ENCODE data around the gene U2AF2. TPM values are rescaled to one million over a fixed set of nuclear protein-coding genes. Genes with fewer than 3 reads are reported as not detected.
A peak's percentile ranks its signal among the peaks of the same experiment; 100 is the strongest.

U2AF2 gene
- total RNA-seq, 1 experiment from 2014 or later, result 289 TPM

DNA sequence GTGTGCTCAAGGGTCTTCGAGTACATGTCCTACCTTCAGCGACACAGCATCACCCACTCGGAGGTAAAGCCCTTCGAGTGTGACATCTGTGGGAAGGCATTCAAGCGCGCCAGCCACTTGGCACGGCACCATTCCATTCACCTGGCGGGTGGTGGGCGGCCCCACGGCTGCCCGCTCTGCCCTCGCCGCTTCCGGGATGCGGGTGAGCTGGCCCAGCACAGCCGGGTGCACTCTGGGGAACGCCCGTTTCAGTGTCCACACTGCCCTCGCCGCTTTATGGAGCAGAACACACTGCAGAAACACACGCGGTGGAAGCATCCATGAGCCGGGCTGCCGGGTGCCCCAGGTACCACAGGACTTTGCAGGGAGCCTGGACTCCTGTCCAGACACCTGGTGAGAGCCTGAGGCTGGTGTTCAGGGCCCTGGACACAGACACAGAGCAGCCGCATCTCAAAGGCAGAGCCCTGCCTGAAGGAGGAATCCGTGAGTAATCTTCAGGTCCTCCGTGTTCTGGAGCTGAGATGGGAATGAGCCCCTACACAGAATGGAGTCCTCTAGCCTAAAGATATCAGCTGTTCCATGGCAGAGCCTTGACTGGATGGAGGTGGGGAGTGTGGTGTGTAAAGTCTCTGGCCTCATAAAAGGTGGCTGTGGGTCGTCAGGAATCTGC, 9.9 kb upstream of the U2AF2 start:
- ChIA-PET CTCF (no interaction called here), POLR2A (no interaction called here)
- no peaks in the 10 kb centered on the region for H3K9me3 ChIP-seq
- Mint-ChIP-seq H3K27me3 (ENCODE audit: insufficient read depth, unreplicated experiment) (no peaks in the 10 kb centered on the region), H3K4me3 (ENCODE audit: unreplicated experiment) (peak overlapping the region; percentile 86), H3K36me3 (ENCODE audit: insufficient read depth, unreplicated experiment) (peaks cover 91% of the 10 kb centered on the region), H3K4me1 (ENCODE audit: low read depth, unreplicated experiment) (peaks cover 32% of the 10 kb centered on the region), H3K9me3 (ENCODE audit: unreplicated experiment) (no peaks in the 10 kb centered on the region), H3K27ac (ENCODE audit: unreplicated experiment) (peak overlapping the region; percentile 95)
- BruUV-seq (replicated peaks), result TSS peak; percentile 62
- TF ChIP-seq, protein P1, sequence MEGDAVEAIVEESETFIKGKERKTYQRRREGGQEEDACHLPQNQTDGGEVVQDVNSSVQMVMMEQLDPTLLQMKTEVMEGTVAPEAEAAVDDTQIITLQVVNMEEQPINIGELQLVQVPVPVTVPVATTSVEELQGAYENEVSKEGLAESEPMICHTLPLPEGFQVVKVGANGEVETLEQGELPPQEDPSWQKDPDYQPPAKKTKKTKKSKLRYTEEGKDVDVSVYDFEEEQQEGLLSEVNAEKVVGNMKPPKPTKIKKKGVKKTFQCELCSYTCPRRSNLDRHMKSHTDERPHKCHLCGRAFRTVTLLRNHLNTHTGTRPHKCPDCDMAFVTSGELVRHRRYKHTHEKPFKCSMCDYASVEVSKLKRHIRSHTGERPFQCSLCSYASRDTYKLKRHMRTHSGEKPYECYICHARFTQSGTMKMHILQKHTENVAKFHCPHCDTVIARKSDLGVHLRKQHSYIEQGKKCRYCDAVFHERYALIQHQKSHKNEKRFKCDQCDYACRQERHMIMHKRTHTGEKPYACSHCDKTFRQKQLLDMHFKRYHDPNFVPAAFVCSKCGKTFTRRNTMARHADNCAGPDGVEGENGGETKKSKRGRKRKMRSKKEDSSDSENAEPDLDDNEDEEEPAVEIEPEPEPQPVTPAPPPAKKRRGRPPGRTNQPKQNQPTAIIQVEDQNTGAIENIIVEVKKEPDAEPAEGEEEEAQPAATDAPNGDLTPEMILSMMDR (IDR thresholded peaks at IDR 0.05; ENCODE audit: insufficient read depth in 1 of 2, low read depth in 1 of 2, low read length in 1 of 2, severe bottlenecking in 1 of 2, unreplicated experiment in 1 of 2), result no peak
- no peak for DNase-seq
- peaks cover 3% of the 10 kb centered on the region; the same call in 1 of the 2 replicates for H3K4me1 ChIP-seq
- no peaks in the 10 kb centered on the region for H3K36me3 ChIP-seq (ENCODE audit: control insufficient read depth, insufficient read depth, low read length)
- intact Hi-C loops (cut with micrococcal nuclease; ENCODE audit: unreplicated experiment), result no loop called here
- peak overlapping the region; percentile 84 for H3K4me3 ChIP-seq (ENCODE audit: low read depth, low read length)
- H3K27me3 ChIP-seq (replicated peaks; ENCODE audit: control insufficient read depth, insufficient read depth, low read length), result no peaks in the 10 kb centered on the region

DNA sequence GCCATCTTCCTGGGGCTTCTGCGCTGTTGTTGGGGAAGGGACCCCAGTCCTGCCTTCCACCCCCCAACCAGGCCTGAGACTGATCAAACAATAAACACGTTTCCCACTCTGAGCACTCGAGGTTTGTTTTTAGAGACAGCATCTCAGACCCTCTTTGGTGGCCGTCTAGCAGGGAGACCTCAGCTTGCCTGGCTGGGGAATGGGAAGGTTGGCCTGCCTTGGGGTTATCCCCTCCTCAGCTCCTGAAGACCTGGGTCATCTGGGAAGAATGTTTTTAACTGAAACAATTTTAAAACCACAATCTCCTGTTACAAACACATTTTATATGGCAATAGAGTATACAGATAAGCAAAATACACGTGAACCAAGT, 9.3 kb upstream of the U2AF2 start:
- TF ChIP-seq, protein P1 (IDR thresholded peaks at IDR 0.05; ENCODE audit: insufficient read depth in 1 of 2, low read depth in 1 of 2, low read length in 1 of 2, severe bottlenecking in 1 of 2, unreplicated experiment in 1 of 2), result no peak
- no peaks in the 10 kb centered on the region for H3K9me3 Mint-ChIP-seq (ENCODE audit: unreplicated experiment)
- peak overlapping the region; percentile 27 for H3K4me3 Mint-ChIP-seq (ENCODE audit: unreplicated experiment)
- BruUV-seq (replicated peaks), result no TSS peak
- H3K4me3 ChIP-seq (ENCODE audit: low read depth, low read length), result no peak overlapping the region
- H3K4me1 Mint-ChIP-seq (ENCODE audit: low read depth, unreplicated experiment), result peaks cover 32% of the 10 kb centered on the region
- intact Hi-C loops (cut with micrococcal nuclease; ENCODE audit: unreplicated experiment), result no loop called here
- H3K27me3 ChIP-seq (replicated peaks; ENCODE audit: control insufficient read depth, insufficient read depth, low read length), result no peaks in the 10 kb centered on the region
- H3K36me3 Mint-ChIP-seq (ENCODE audit: insufficient read depth, unreplicated experiment), result peaks cover 90% of the 10 kb centered on the region
- DNase-seq, result no peak
- ChIA-PET CTCF (no interaction called here), POLR2A (no interaction called here)
- H3K36me3 ChIP-seq (ENCODE audit: control insufficient read depth, insufficient read depth, low read length), result no peaks in the 10 kb centered on the region
- peaks cover 3% of the 10 kb centered on the region; the same call in 1 of the 2 replicates for H3K4me1 ChIP-seq
- H3K27ac Mint-ChIP-seq (ENCODE audit: unreplicated experiment), result no peak overlapping the region
- no peaks in the 10 kb centered on the region for H3K9me3 ChIP-seq
- no peaks in the 10 kb centered on the region for H3K27me3 Mint-ChIP-seq (ENCODE audit: insufficient read depth, unreplicated experiment)

DNA sequence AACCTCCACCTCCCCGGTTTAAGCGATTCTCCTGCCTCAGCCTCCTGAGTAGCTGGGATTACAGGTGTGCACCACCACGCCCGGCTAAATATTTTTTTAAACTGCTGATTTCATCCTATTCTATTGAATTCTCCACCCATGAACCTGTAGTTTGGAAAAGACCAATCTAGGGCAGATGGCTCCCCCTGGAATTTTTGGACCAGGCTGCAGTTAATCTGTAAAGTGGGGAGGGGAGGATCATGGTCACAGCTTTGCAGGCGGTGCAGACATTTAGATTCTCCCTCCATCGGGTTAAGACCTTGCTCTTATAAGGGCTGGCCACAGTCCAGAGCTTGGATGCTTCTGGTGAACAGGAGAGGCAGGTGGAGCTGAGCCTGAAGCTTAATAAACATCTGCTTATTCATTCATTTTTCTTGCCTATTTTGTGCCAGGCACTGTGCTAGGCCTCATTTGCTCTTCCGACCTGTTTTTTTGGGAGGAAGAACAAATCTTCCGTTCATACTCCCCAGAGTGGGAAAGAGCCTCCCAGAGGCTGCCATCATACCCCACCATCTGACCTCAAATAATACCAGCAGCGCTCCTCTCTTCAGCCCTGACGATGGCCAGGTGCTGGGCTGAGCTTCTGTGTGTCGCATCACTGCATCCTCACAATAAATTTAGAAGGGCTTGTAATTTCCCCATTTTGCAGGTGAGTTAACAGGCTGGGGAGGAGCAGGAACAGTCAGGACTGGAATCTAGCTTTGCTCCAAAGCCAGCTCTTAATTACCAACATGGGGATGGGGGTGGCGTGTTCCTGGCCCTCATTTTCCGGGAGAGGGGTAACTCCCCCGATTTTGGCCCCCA, 7.7 kb upstream of the U2AF2 start:
- POLR2A ChIA-PET, result interaction anchor here (0.6 to 0.7 kb wide), 3 partner anchors 21 to 23 kb away, joined by 3 read pairs; partner anchors contain the start of gene ZNF784

More for the DNA sequence above, 7.7 kb upstream of the U2AF2 start:
- Histone ChIP-seq H3K36me3 (ENCODE audit: control insufficient read depth, insufficient read depth, low read length) (no peaks in the 10 kb centered on the region), H3K9me3 (no peaks in the 10 kb centered on the region), H3K4me1 (peaks cover 3% of the 10 kb centered on the region; the same call in 1 of the 2 replicates), H3K27me3 (replicated peaks; ENCODE audit: control insufficient read depth, insufficient read depth, low read length) (no peaks in the 10 kb centered on the region), H3K4me3 (ENCODE audit: low read depth, low read length) (peak overlapping the region; percentile 93)
- intact Hi-C loops (cut with micrococcal nuclease; ENCODE audit: unreplicated experiment), result no loop called here
- Mint-ChIP-seq H3K36me3 (ENCODE audit: insufficient read depth, unreplicated experiment) (peaks cover 79% of the 10 kb centered on the region), H3K4me3 (ENCODE audit: unreplicated experiment) (peak overlapping the region; percentile 82), H3K27me3 (ENCODE audit: insufficient read depth, unreplicated experiment) (no peaks in the 10 kb centered on the region), H3K27ac (ENCODE audit: unreplicated experiment) (peak overlapping the region; percentile 76), H3K4me1 (ENCODE audit: low read depth, unreplicated experiment) (peaks cover 21% of the 10 kb centered on the region), H3K9me3 (ENCODE audit: unreplicated experiment) (no peaks in the 10 kb centered on the region)
- BruUV-seq (replicated peaks), result no TSS peak
- CTCF ChIA-PET, result interaction anchor here (0.6 to 0.9 kb wide), 2 partner anchors 15 to 1028 kb away, joined by 3 to 4 read pairs; no protein-coding TSS in a partner anchor
- TF ChIP-seq, protein P1 (IDR thresholded peaks at IDR 0.05; ENCODE audit: insufficient read depth in 1 of 2, low read depth in 1 of 2, low read length in 1 of 2, severe bottlenecking in 1 of 2, unreplicated experiment in 1 of 2), result no peak
- DNase-seq, result no peak
